GM23338 (cell line): ENCODE measurements around the gene ERGIC3. TPM values are rescaled to one million over a fixed set of nuclear protein-coding genes. Genes with fewer than 3 reads are reported as not detected.

Source experiments
- ATAC-seq: fragments of 200-7000 bp; cut with Tn5 transposase; 3 replicates; pipeline ENCODE4 v1.9.1; 2020
- DNase-seq: peaks from one replicate; pipeline ENCODE4 v3.0.0-alpha.2; 2015; ENCODE audit warnings: low spot score
- H2AFZ ChIP-seq: fragments of 200-600 bp; sonication (generic); 2 replicates; pipeline ENCODE4 v1.8.0; 2016; ENCODE audit warnings: antibody characterized with exemption, mild to moderate bottlenecking, moderate library complexity
- H3F3A ChIP-seq: fragments of 200-600 bp; sonication (generic); replicated peaks from 2 replicates; pipeline ENCODE4 v1.8.0; 2017; ENCODE audit warnings: antibody characterized with exemption, mixed run types, low read depth
- H3K27ac ChIP-seq: fragments of 200-600 bp; sonication (generic); 2 replicates; pipeline ENCODE4 v1.6.1; 2016; ENCODE audit warnings: low read depth
- H3K27me3 ChIP-seq: fragments of 200-600 bp; sonication (generic); 2 replicates; pipeline ENCODE4 v1.8.0; 2016; ENCODE audit warnings: mild to moderate bottlenecking, mixed run types, moderate library complexity; ENCODE audit not compliant: insufficient read depth
- H3K36me3 ChIP-seq: fragments of 200-600 bp; sonication (generic); 2 replicates; pipeline ENCODE4 v1.8.0; 2016; ENCODE audit warnings: mild to moderate bottlenecking; ENCODE audit not compliant: insufficient read depth
- H3K4me1 ChIP-seq: fragments of 200-600 bp; sonication (generic); 2 replicates; pipeline ENCODE4 v1.8.0; 2016; ENCODE audit warnings: mild to moderate bottlenecking, moderate library complexity; ENCODE audit not compliant: insufficient read depth
- H3K4me2 ChIP-seq: fragments of 200-600 bp; sonication (generic); 2 replicates; pipeline ENCODE4 v1.7.1; 2017; ENCODE audit warnings: mixed run types
- H3K4me3 ChIP-seq: fragments of 200-600 bp; sonication (generic); 2 replicates; pipeline ENCODE4 v1.6.1; 2016; ENCODE audit warnings: mixed run types
- H3K79me2 ChIP-seq: fragments of 200-600 bp; sonication (generic); replicated peaks from 2 replicates; pipeline ENCODE4 v1.8.0; 2017; ENCODE audit warnings: mild to moderate bottlenecking; ENCODE audit not compliant: insufficient read depth
- H3K9me2 ChIP-seq: fragments of 200-600 bp; sonication (generic); 2 replicates; pipeline ENCODE4 v1.8.0; 2017; ENCODE audit not compliant: insufficient read depth
- H4K20me1 ChIP-seq: fragments of 200-600 bp; sonication (generic); replicated peaks from 2 replicates; pipeline ENCODE4 v1.8.0; 2017; ENCODE audit warnings: mild to moderate bottlenecking; ENCODE audit not compliant: insufficient read depth
- H3K27ac Mint-ChIP-seq: 2 replicates; pipeline ENCODE4 v1.8.0; 2020; ENCODE audit warnings: inconsistent platforms, mild to moderate bottlenecking, moderate library complexity, mixed read lengths
- H3K27me3 Mint-ChIP-seq: 3 replicates; pipeline ENCODE4 v1.8.0; 2022; ENCODE audit warnings: low read depth, mild to moderate bottlenecking, moderate library complexity, mixed read lengths, inconsistent platforms; ENCODE audit not compliant: insufficient read depth, poor library complexity
- H3K36me3 Mint-ChIP-seq: 3 replicates; pipeline ENCODE4 v1.8.0; 2021; ENCODE audit warnings: low read depth, mild to moderate bottlenecking, inconsistent platforms, moderate library complexity, mixed read lengths
- H3K4me1 Mint-ChIP-seq: 3 replicates; pipeline ENCODE4 v1.8.0; 2020; ENCODE audit warnings: mild to moderate bottlenecking, inconsistent platforms, mixed read lengths
- H3K4me3 Mint-ChIP-seq: 3 replicates; pipeline ENCODE4 v1.8.0; 2021; ENCODE audit warnings: moderate library complexity, mild to moderate bottlenecking, inconsistent platforms, mixed read lengths
- H3K9me3 Mint-ChIP-seq: 3 replicates; pipeline ENCODE4 v1.8.0; 2020; ENCODE audit warnings: moderate library complexity, mild to moderate bottlenecking, inconsistent platforms, mixed read lengths
- CREB1 ChIP-seq: fragments of 250-450 bp; sonication (Bioruptor Pico); IDR thresholded peaks from 2 replicates; pipeline ENCODE4 v1.5.0; 2020; ENCODE audit warnings: low read depth, mild to moderate bottlenecking, moderate library complexity
- CTCF ChIP-seq, 2 experiments: fragments of 200-600 bp in 1 of 2; sonication (generic) in 1 of 2; conservative IDR thresholded peaks; 2 replicates each; pipeline versions ENCODE4 v1.5.1 to v1.6.1; 2016 to 2017; ENCODE audit warnings: antibody characterized with exemption in 2 of 2, low read depth in 2 of 2, mild to moderate bottlenecking in 2 of 2, moderate library complexity in 1 of 2
- ETS1 ChIP-seq: IDR thresholded peaks from 2 replicates; pipeline ENCODE4 v1.6.1; 2016; ENCODE audit warnings: antibody characterized with exemption
- EZH2 ChIP-seq: fragments of 200-600 bp; sonication (generic); IDR thresholded peaks from one replicate; pipeline ENCODE4 v1.8.0; 2017; ENCODE audit warnings: antibody characterized with exemption, mild to moderate bottlenecking, low read depth; ENCODE audit not compliant: unreplicated experiment
- EZH2phosphoT487 ChIP-seq: fragments of 200-600 bp; sonication (generic); IDR thresholded peaks from one replicate; pipeline ENCODE4 v1.8.1; 2018; ENCODE audit warnings: antibody characterized with exemption; ENCODE audit not compliant: unreplicated experiment
- JUNB ChIP-seq: IDR thresholded peaks from one replicate; pipeline ENCODE4 v1.6.1; 2016; ENCODE audit warnings: antibody characterized with exemption; ENCODE audit not compliant: unreplicated experiment
- NANOG ChIP-seq: IDR thresholded peaks from 2 replicates; pipeline ENCODE4 v1.6.1; 2016; ENCODE audit warnings: antibody characterized with exemption, borderline replicate concordance
- POLR2AphosphoS5 ChIP-seq: IDR thresholded peaks from 2 replicates; pipeline ENCODE4 v1.6.1; 2016; ENCODE audit warnings: antibody characterized with exemption, low read depth
- REST ChIP-seq: IDR thresholded peaks from one replicate; pipeline ENCODE4 v1.6.1; 2018; ENCODE audit warnings: antibody characterized with exemption; ENCODE audit not compliant: unreplicated experiment
- STAT1 ChIP-seq: IDR thresholded peaks from one replicate; pipeline ENCODE4 v1.6.1; 2016; ENCODE audit warnings: antibody characterized with exemption; ENCODE audit not compliant: unreplicated experiment
- ZNF114 ChIP-seq: fragments of 250-450 bp; sonication (Bioruptor Pico); IDR thresholded peaks from 2 replicates; pipeline ENCODE4 v1.5.0; 2020; ENCODE audit warnings: mild to moderate bottlenecking, moderate library complexity
- ZNF331 ChIP-seq: fragments of 250-450 bp; sonication (Bioruptor Pico); IDR thresholded peaks from 2 replicates; pipeline ENCODE4 v1.5.0; 2020; ENCODE audit warnings: low read depth, mild to moderate bottlenecking, moderate library complexity
- ZNF462 ChIP-seq: fragments of 250-450 bp; sonication (Bioruptor Pico); IDR thresholded peaks from 2 replicates; pipeline ENCODE4 v1.5.0; 2020; ENCODE audit warnings: mild to moderate bottlenecking, moderate library complexity
- polyA plus RNA-seq: library from polyadenylated mRNA; unstranded; fragments of >200 nt; fragmentation: Nextera tagmentation; extraction: Ambion mirVana; gene quantifications from 2 replicates; pipeline ENCODE4 v1.2.1, GENCODE V29; 2016
- total RNA-seq: library from RNA; depleted of rRNA; stranded (reverse); fragments of >200 nt; shearing (Covaris generic); gene quantifications from 2 replicates; pipeline ENCODE4 v1.2.3, GENCODE V29; 2014

Gene ERGIC3
- total and polyA plus RNA-seq, 2 experiments from 2014 or later = 139 to 147 TPM

- Histone ChIP-seq H3K4me1 (no peaks in the 10 kb centered on the region), H3K9me2 (no peaks in the 10 kb centered on the region), H2AFZ (no peak overlapping the region), H3K4me2 (no peak overlapping the region), H4K20me1 (no peaks in the 10 kb centered on the region; the same call in 1 of the 2 replicates), H3K79me2 (no peaks in the 10 kb centered on the region), H3K4me3 (no peak overlapping the region), H3K36me3 (peaks cover 13% of the 10 kb centered on the region; the same call in 1 of the 2 replicates), H3F3A (no peaks in the 10 kb centered on the region), H3K27me3 (no peaks in the 10 kb centered on the region), H3K27ac (no peak overlapping the region)
- Mint-ChIP-seq H3K36me3 (peaks cover 55% of the 10 kb centered on the region), H3K27ac (no peak overlapping the region), H3K4me3 (no peak overlapping the region), H3K9me3 (no peaks in the 10 kb centered on the region), H3K4me1 (no peaks in the 10 kb centered on the region; the same call in 2 of the 3 replicates), H3K27me3 (peaks cover 4% of the 10 kb centered on the region)
- DNase-seq = no peak
- no peak for ATAC-seq
- TF ChIP-seq CREB1 (CRISPR knock-in tag) = no peak
- TF ChIP-seq ZNF331 = no peak
- TF ChIP-seq ZNF462 = no peak
- TF ChIP-seq NANOG = no peak
- TF ChIP-seq STAT1 = no peak
- TF ChIP-seq REST = no peak
- no peak for TF ChIP-seq JUNB
- TF ChIP-seq ZNF114 (CRISPR knock-in tag) = no peak
- no peak for TF ChIP-seq ETS1
- no peak for TF ChIP-seq CTCF (conservative IDR thresholded peaks at IDR 0.05; ENCODE audit: low read depth in 2 of 2)
- no peak for TF ChIP-seq EZH2phosphoT487
- TF ChIP-seq EZH2 = no peak
- no peak for TF ChIP-seq POLR2AphosphoS5
Measured at GRCh38 chr20:35504751-35505150, 37.1 kb upstream of the ERGIC3 start.
